Smooth muscle cell of the pulmonary artery (primary cell): ENCODE measurements around the gene NF1. TPM values are rescaled to one million over a fixed set of nuclear protein-coding genes. Genes with fewer than 3 reads are reported as not detected.

ENCODE experiments used
- total RNA-seq: library from RNA; depleted of rRNA; stranded (reverse); fragments of >200 nt; gene quantifications from 2 replicates; pipeline ENCODE4 v1.2.3, GENCODE V29; 2014

The NF1 gene, protein sequence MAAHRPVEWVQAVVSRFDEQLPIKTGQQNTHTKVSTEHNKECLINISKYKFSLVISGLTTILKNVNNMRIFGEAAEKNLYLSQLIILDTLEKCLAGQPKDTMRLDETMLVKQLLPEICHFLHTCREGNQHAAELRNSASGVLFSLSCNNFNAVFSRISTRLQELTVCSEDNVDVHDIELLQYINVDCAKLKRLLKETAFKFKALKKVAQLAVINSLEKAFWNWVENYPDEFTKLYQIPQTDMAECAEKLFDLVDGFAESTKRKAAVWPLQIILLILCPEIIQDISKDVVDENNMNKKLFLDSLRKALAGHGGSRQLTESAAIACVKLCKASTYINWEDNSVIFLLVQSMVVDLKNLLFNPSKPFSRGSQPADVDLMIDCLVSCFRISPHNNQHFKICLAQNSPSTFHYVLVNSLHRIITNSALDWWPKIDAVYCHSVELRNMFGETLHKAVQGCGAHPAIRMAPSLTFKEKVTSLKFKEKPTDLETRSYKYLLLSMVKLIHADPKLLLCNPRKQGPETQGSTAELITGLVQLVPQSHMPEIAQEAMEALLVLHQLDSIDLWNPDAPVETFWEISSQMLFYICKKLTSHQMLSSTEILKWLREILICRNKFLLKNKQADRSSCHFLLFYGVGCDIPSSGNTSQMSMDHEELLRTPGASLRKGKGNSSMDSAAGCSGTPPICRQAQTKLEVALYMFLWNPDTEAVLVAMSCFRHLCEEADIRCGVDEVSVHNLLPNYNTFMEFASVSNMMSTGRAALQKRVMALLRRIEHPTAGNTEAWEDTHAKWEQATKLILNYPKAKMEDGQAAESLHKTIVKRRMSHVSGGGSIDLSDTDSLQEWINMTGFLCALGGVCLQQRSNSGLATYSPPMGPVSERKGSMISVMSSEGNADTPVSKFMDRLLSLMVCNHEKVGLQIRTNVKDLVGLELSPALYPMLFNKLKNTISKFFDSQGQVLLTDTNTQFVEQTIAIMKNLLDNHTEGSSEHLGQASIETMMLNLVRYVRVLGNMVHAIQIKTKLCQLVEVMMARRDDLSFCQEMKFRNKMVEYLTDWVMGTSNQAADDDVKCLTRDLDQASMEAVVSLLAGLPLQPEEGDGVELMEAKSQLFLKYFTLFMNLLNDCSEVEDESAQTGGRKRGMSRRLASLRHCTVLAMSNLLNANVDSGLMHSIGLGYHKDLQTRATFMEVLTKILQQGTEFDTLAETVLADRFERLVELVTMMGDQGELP (N-terminal part only)
- 79.4 and 98.5 TPM in 2 replicates for total RNA-seq

DNA sequence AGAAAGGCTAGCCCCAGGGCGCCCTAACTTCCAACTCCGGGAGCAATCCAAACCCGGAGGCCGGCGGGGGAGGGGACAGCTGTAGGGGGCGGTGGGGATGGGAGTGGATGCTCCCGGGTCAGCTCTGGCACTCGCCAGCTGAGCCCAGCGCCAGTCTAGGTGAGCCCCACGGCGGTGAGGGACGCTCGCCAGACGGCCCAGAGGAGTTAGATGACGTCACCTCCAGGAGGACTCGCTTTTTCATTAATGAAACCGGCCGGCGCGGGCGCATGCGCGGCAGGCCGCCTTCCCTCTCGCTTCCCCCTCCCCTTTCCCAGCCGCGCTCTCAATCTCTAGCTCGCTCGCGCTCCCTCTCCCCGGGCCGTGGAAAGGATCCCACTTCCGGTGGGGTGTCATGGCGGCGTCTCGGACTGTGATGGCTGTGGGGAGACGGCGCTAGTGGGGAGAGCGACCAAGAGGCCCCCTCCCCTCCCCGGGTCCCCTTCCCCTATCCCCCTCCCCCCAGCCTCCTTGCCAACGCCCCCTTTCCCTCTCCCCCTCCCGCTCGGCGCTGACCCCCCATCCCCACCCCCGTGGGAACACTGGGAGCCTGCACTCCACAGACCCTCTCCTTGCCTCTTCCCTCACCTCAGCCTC lies at the start of gene NF1:
NF1 (plus strand) TSS at position 378 of the 636 bp plus-strand sequence. CDS start 333 bp downstream, outside the sequence.

DNA sequence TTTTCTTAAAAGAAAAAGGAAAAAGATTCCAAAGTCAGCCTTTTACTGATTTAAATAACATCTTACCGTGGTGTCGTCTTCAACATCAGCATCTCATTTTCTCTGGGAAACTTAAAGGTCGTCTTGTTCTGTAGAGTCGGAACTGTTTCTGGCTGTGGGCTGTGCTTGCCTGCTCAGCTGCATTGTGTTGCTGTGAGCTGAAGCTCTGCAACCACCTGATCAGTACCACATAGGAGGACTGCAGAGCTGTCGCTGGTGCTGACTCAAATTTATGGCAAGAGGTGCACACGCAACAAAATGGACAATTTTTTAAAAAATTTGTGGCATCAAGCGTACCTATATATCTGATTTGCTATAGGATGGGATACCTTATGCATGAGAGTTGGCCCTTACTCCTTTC lies 202.3 kb downstream of the NF1 start, which contains the start of gene OMG:
OMG (minus strand) TSS at position 150 of the 400 bp plus-strand sequence. CDS start 908 bp downstream, outside the sequence.

DNA sequence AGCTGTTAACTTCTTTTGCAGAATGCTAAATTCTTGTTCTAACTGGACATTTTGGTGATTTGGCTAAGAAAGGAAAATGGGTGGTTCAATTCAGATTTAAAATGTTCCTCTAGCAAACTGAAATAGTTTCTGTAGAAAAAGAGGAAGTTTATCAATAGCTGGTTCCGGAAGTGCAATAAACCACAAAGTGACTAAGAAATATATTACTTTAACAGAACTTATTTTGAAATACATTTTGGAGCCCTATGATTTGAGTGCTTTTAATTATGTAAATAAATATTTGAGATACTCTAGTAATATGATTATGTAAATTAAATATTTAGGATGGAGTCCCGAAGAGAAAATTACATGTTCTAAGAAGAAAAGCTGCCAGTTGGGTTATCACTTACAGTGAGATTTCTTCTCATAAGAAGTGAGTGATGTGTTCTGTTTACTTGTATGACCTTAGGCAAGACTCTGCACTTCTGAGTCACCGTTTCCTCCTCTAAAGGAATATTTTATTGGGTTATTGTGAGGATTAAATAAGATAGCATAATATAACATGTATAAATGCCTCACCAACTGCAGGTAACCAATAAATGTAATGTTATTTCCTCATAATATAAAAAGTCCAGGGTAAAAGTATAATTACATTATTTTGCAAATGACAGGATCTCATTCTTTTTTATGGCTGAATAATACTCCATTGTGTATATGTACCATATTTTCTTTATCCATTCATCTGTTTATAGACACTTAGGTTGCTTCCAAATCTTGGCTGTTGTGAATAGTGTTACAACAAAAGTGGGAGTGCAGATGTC lies 219.4 kb downstream of the NF1 start, which contains the start of gene EVI2B:
EVI2B (minus strand) TSS at position 73 of the 800 bp plus-strand sequence. CDS start 8,445 bp downstream, outside the sequence.

DNA sequence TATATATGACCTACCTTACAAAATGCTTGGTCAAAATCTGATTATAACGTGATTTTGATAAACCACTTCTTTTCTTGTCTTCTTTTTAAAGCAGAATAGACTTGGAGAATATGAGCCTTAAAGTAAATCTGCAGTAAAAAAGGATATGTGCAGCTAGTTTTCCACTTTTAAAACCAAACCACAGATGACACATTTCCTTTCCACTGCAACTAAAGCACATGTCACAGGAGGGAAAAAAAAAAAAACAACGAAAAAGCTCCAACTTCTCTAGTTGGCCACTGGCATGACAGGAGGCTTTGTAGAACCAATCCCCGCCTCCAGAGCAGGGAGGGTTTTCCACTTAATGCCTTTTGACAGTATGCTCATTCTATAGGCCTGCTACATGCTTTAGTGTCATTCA lies 226.7 kb downstream of the NF1 start, which contains the start of gene EVI2A:
EVI2A (minus strand) TSS at position 142 of the 400 bp plus-strand sequence. CDS start 2,609 bp downstream, outside the sequence.

DNA sequence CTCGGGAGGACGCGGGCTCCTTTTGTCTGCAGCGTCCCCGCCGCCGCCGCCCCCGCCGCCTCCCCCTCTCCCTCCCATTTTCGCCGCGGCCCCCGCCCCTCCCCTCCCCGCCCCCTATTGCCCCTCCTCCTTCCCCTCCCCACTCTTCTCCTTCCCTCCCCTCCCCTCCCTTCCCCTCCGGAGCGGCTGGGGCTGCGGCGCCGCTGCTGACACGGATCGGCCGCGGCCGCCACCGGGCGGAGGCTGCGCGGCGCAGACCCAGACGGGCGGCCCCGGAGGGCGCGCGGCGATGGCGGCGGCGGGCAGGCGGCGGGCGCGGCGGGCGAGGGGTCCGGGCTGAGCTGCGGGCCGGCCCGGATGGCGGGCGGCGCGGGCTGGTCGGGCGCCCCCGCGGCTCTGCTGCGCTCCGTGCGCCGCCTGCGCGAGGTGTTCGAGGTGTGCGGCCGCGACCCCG lies 296.7 kb downstream of the NF1 start, which contains the start of gene RAB11FIP4:
RAB11FIP4 (plus strand) TSS at position 180 of the 454 bp plus-strand sequence; CDS start at position 358, 178 bp downstream.

Other genes starting within 250 kb of the NF1 start
- 8.6 and 9.2 TPM in 2 replicates for gene TEFM, start 188.7 kb upstream of the NF1 start, total RNA-seq
- gene ADAP2, start 173.0 kb upstream of the NF1 start, total RNA-seq = 2.6 and 3.3 TPM in 2 replicates
- 11.1 and 11.2 TPM in 2 replicates for gene RNF135, start 123.9 kb upstream of the NF1 start, total RNA-seq
- 0.26 and 0.30 TPM in 2 replicates for gene OMG, start 202.3 kb downstream of the NF1 start, total RNA-seq
- 0.07 and 0.13 TPM in 2 replicates for gene EVI2B, start 219.1 kb downstream of the NF1 start, total RNA-seq
- gene EVI2A, start 226.6 kb downstream of the NF1 start, total RNA-seq = 1.4 and 2.5 TPM in 2 replicates